GM23338 (cell line): Measurements from ENCODE around the gene PLCD4. TPM values are rescaled to one million over a fixed set of nuclear protein-coding genes. Genes with fewer than 3 reads are reported as not detected.

Experiments
- ATAC-seq: fragments of 200-7000 bp; cut with Tn5 transposase; 3 replicates; pipeline ENCODE4 v1.9.1; 2020
- DNase-seq: peaks from one replicate; pipeline ENCODE4 v3.0.0-alpha.2; 2015; ENCODE audit warnings: low spot score
- H2AFZ ChIP-seq: fragments of 200-600 bp; sonication (generic); 2 replicates; pipeline ENCODE4 v1.8.0; 2016; ENCODE audit warnings: antibody characterized with exemption, mild to moderate bottlenecking, moderate library complexity
- H3F3A ChIP-seq: fragments of 200-600 bp; sonication (generic); replicated peaks from 2 replicates; pipeline ENCODE4 v1.8.0; 2017; ENCODE audit warnings: antibody characterized with exemption, mixed run types, low read depth
- H3K27ac ChIP-seq: fragments of 200-600 bp; sonication (generic); 2 replicates; pipeline ENCODE4 v1.6.1; 2016; ENCODE audit warnings: low read depth
- H3K27me3 ChIP-seq: fragments of 200-600 bp; sonication (generic); 2 replicates; pipeline ENCODE4 v1.8.0; 2016; ENCODE audit warnings: mild to moderate bottlenecking, mixed run types, moderate library complexity; ENCODE audit not compliant: insufficient read depth
- H3K36me3 ChIP-seq: fragments of 200-600 bp; sonication (generic); 2 replicates; pipeline ENCODE4 v1.8.0; 2016; ENCODE audit warnings: mild to moderate bottlenecking; ENCODE audit not compliant: insufficient read depth
- H3K4me1 ChIP-seq: fragments of 200-600 bp; sonication (generic); 2 replicates; pipeline ENCODE4 v1.8.0; 2016; ENCODE audit warnings: mild to moderate bottlenecking, moderate library complexity; ENCODE audit not compliant: insufficient read depth
- H3K4me2 ChIP-seq: fragments of 200-600 bp; sonication (generic); 2 replicates; pipeline ENCODE4 v1.7.1; 2017; ENCODE audit warnings: mixed run types
- H3K4me3 ChIP-seq: fragments of 200-600 bp; sonication (generic); 2 replicates; pipeline ENCODE4 v1.6.1; 2016; ENCODE audit warnings: mixed run types
- H3K79me2 ChIP-seq: fragments of 200-600 bp; sonication (generic); replicated peaks from 2 replicates; pipeline ENCODE4 v1.8.0; 2017; ENCODE audit warnings: mild to moderate bottlenecking; ENCODE audit not compliant: insufficient read depth
- H3K9me2 ChIP-seq: fragments of 200-600 bp; sonication (generic); 2 replicates; pipeline ENCODE4 v1.8.0; 2017; ENCODE audit not compliant: insufficient read depth
- H4K20me1 ChIP-seq: fragments of 200-600 bp; sonication (generic); replicated peaks from 2 replicates; pipeline ENCODE4 v1.8.0; 2017; ENCODE audit warnings: mild to moderate bottlenecking; ENCODE audit not compliant: insufficient read depth
- H3K27ac Mint-ChIP-seq: 2 replicates; pipeline ENCODE4 v1.8.0; 2020; ENCODE audit warnings: inconsistent platforms, mild to moderate bottlenecking, moderate library complexity, mixed read lengths
- H3K27me3 Mint-ChIP-seq: 3 replicates; pipeline ENCODE4 v1.8.0; 2022; ENCODE audit warnings: low read depth, mild to moderate bottlenecking, moderate library complexity, mixed read lengths, inconsistent platforms; ENCODE audit not compliant: insufficient read depth, poor library complexity
- H3K36me3 Mint-ChIP-seq: 3 replicates; pipeline ENCODE4 v1.8.0; 2021; ENCODE audit warnings: low read depth, mild to moderate bottlenecking, inconsistent platforms, moderate library complexity, mixed read lengths
- H3K4me1 Mint-ChIP-seq: 3 replicates; pipeline ENCODE4 v1.8.0; 2020; ENCODE audit warnings: mild to moderate bottlenecking, inconsistent platforms, mixed read lengths
- H3K4me3 Mint-ChIP-seq: 3 replicates; pipeline ENCODE4 v1.8.0; 2021; ENCODE audit warnings: moderate library complexity, mild to moderate bottlenecking, inconsistent platforms, mixed read lengths
- H3K9me3 Mint-ChIP-seq: 3 replicates; pipeline ENCODE4 v1.8.0; 2020; ENCODE audit warnings: moderate library complexity, mild to moderate bottlenecking, inconsistent platforms, mixed read lengths
- CTCF ChIP-seq, 2 experiments: fragments of 200-600 bp in 1 of 2; sonication (generic) in 1 of 2; conservative IDR thresholded peaks; 2 replicates each; pipeline versions ENCODE4 v1.5.1 to v1.6.1; 2016 to 2017; ENCODE audit warnings: antibody characterized with exemption in 2 of 2, low read depth in 2 of 2, mild to moderate bottlenecking in 2 of 2, moderate library complexity in 1 of 2
- ETS1 ChIP-seq: IDR thresholded peaks from 2 replicates; pipeline ENCODE4 v1.6.1; 2016; ENCODE audit warnings: antibody characterized with exemption
- EZH2 ChIP-seq: fragments of 200-600 bp; sonication (generic); IDR thresholded peaks from one replicate; pipeline ENCODE4 v1.8.0; 2017; ENCODE audit warnings: antibody characterized with exemption, mild to moderate bottlenecking, low read depth; ENCODE audit not compliant: unreplicated experiment
- POLR2AphosphoS5 ChIP-seq: IDR thresholded peaks from 2 replicates; pipeline ENCODE4 v1.6.1; 2016; ENCODE audit warnings: antibody characterized with exemption, low read depth
- ZNF462 ChIP-seq: fragments of 250-450 bp; sonication (Bioruptor Pico); IDR thresholded peaks from 2 replicates; pipeline ENCODE4 v1.5.0; 2020; ENCODE audit warnings: mild to moderate bottlenecking, moderate library complexity
- polyA plus RNA-seq: library from polyadenylated mRNA; unstranded; fragments of >200 nt; fragmentation: Nextera tagmentation; extraction: Ambion mirVana; gene quantifications from 2 replicates; pipeline ENCODE4 v1.2.1, GENCODE V29; 2016
- total RNA-seq: library from RNA; depleted of rRNA; stranded (reverse); fragments of >200 nt; shearing (Covaris generic); gene quantifications from 2 replicates; pipeline ENCODE4 v1.2.3, GENCODE V29; 2014

The PLCD4 gene
- total and polyA plus RNA-seq, 2 experiments from 2014 or later, result 0.80 to 1.3 TPM

DNA sequence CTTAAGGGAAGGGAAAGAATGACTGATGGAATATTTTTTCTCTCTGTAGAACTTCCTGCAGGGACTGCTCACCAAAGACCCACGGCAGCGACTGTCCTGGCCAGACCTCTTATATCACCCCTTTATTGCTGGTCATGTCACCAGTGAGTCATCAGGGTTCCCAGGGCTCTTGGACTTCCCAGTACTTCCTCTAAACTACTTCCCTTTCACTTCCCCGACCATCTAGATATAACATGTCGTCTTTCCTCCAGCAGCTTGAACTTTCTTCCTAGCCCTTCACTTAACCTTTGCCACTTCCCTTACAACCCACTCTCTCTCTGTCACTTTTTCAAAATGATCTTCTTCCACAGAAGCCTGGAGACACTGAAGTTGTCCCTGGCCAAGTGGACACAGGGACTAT is 71.4 kb downstream of the PLCD4 start:
- ATAC-seq (no peak), DNase-seq (no peak)
- no peaks in the 10 kb centered on the region for H3K4me1 ChIP-seq
- H3K36me3 ChIP-seq, result peaks cover 19% of the 10 kb centered on the region; the same call in 1 of the 2 replicates
- no peak overlapping the region for H2AFZ ChIP-seq
- H3K27me3 ChIP-seq, result no peaks in the 10 kb centered on the region
- H3K27ac ChIP-seq, result no peak overlapping the region
- Mint-ChIP-seq H3K36me3 (peaks cover 36% of the 10 kb centered on the region), H3K4me3 (no peak overlapping the region), H3K9me3 (no peaks in the 10 kb centered on the region), H3K27ac (no peak overlapping the region), H3K4me1 (no peaks in the 10 kb centered on the region), H3K27me3 (no peaks in the 10 kb centered on the region)
- no peaks in the 10 kb centered on the region for H3F3A ChIP-seq
- H3K9me2 ChIP-seq, result no peaks in the 10 kb centered on the region
- TF ChIP-seq POLR2AphosphoS5, result no peak
- TF ChIP-seq ZNF462 (CRISPR knock-in tag), result no peak
- no peak for TF ChIP-seq CTCF (conservative IDR thresholded peaks at IDR 0.05; ENCODE audit: low read depth in 2 of 2)
- no peak for TF ChIP-seq EZH2
- no peak for TF ChIP-seq ETS1
- H3K4me3 ChIP-seq, result no peak overlapping the region
- H3K79me2 ChIP-seq, result no peaks in the 10 kb centered on the region
- no peaks in the 10 kb centered on the region for H4K20me1 ChIP-seq
- no peak overlapping the region for H3K4me2 ChIP-seq
